Measurements from ENCODE around the gene MAGEA4. TPM values are rescaled to one million over a fixed set of nuclear protein-coding genes. Genes with fewer than 3 reads are reported as not detected.

MAGEA4 gene
- total RNA-seq, 4 donors from 2014 or later = not detected

GRCh38 chrX:151875270-151876026 lies 37.2 kb upstream of the MAGEA4 start:
- Histone ChIP-seq H3K9me3 (no peaks in the 10 kb centered on the region), H3K27ac (no peak overlapping the region), H3K27me3 (no peaks in the 10 kb centered on the region), H3K4me3 (no peak overlapping the region), H3K36me3 (no peaks in the 10 kb centered on the region), H3K4me1 (no peaks in the 10 kb centered on the region)
- intact Hi-C loops (cut with DNase I; ENCODE audit: low total_unique reads) (no loop called here), in situ Hi-C loops (cut with MboI; ENCODE audit: low sequenced_read_pairs in 4 of 4) (no loop called here)
- DNase-seq (no peak), ATAC-seq (no peak)
- TF ChIP-seq CTCF (IDR thresholded peaks at IDR 0.05 in 4 of 5, conservative IDR thresholded peaks at IDR 0.05 in 1 of 5) (no peak), POLR2A (IDR thresholded peaks at IDR 0.05) (no peak)

GRCh38 chrX:151878574-151878973 lies 34.1 kb upstream of the MAGEA4 start:
- TF ChIP-seq CTCF (IDR thresholded peaks at IDR 0.05 in 4 of 5, conservative IDR thresholded peaks at IDR 0.05 in 1 of 5) (no peak), POLR2A (IDR thresholded peaks at IDR 0.05) (no peak)
- in situ Hi-C loops (cut with MboI; ENCODE audit: low sequenced_read_pairs in 4 of 4) = no loop called here
- Histone ChIP-seq H3K27ac (no peak overlapping the region), H3K4me3 (no peak overlapping the region), H3K36me3 (no peaks in the 10 kb centered on the region), H3K4me1 (no peaks in the 10 kb centered on the region), H3K9me3 (no peaks in the 10 kb centered on the region), H3K27me3 (no peaks in the 10 kb centered on the region)
- DNase-seq = no peak
- intact Hi-C loops (cut with DNase I; ENCODE audit: low total_unique reads) = no loop called here
- no peak for ATAC-seq

GRCh38 chrX:151879856-151880255 lies 32.8 kb upstream of the MAGEA4 start:
- H3K9me3 ChIP-seq = no peaks in the 10 kb centered on the region
- TF ChIP-seq POLR2A (IDR thresholded peaks at IDR 0.05) = no peak
- no peak for TF ChIP-seq CTCF (IDR thresholded peaks at IDR 0.05 in 4 of 5, conservative IDR thresholded peaks at IDR 0.05 in 1 of 5)
- no peaks in the 10 kb centered on the region for H3K27me3 ChIP-seq
- no peaks in the 10 kb centered on the region for H3K4me1 ChIP-seq
- no peak for DNase-seq
- H3K36me3 ChIP-seq = no peaks in the 10 kb centered on the region
- no peak for ATAC-seq
- no peak overlapping the region for H3K4me3 ChIP-seq
- intact Hi-C loops (cut with DNase I; ENCODE audit: low total_unique reads) = no loop called here
- in situ Hi-C loops (cut with MboI; ENCODE audit: low sequenced_read_pairs in 4 of 4) = no loop called here
- H3K27ac ChIP-seq = no peak overlapping the region

- no peak overlapping the region for H3K4me3 ChIP-seq
- H3K36me3 ChIP-seq = no peaks in the 10 kb centered on the region
- no peak overlapping the region for H3K27ac ChIP-seq
- H3K4me1 ChIP-seq = no peaks in the 10 kb centered on the region
- intact Hi-C loops (cut with DNase I; ENCODE audit: low total_unique reads) (no loop called here), in situ Hi-C loops (cut with MboI; ENCODE audit: low sequenced_read_pairs in 4 of 4) (no loop called here)
- no peak for ATAC-seq
- TF ChIP-seq POLR2A (IDR thresholded peaks at IDR 0.05) = no peak
- no peak for TF ChIP-seq CTCF (IDR thresholded peaks at IDR 0.05 in 4 of 5, conservative IDR thresholded peaks at IDR 0.05 in 1 of 5)
- H3K27me3 ChIP-seq = no peaks in the 10 kb centered on the region
- DNase-seq = no peak
- H3K9me3 ChIP-seq = no peaks in the 10 kb centered on the region
Observed at GRCh38 chrX:151880895-151881294, 31.8 kb upstream of the MAGEA4 start.

- TF ChIP-seq POLR2A (IDR thresholded peaks at IDR 0.05) (no peak), CTCF (IDR thresholded peaks at IDR 0.05 in 4 of 5, conservative IDR thresholded peaks at IDR 0.05 in 1 of 5) (no peak)
- Histone ChIP-seq H3K9me3 (no peaks in the 10 kb centered on the region), H3K4me3 (no peak overlapping the region), H3K27ac (no peak overlapping the region), H3K4me1 (no peaks in the 10 kb centered on the region), H3K36me3 (no peaks in the 10 kb centered on the region), H3K27me3 (no peaks in the 10 kb centered on the region)
- intact Hi-C loops (cut with DNase I; ENCODE audit: low total_unique reads) = no loop called here
- no peak for DNase-seq
- in situ Hi-C loops (cut with MboI; ENCODE audit: low sequenced_read_pairs in 4 of 4) = no loop called here
- ATAC-seq = no peak
Observed at GRCh38 chrX:151889421-151889820, 23.3 kb upstream of the MAGEA4 start.

Data from gastrocnemius medialis (tissue), 4 donors.